ENCODE results near the gene RAB5A. TPM values are rescaled to one million over a fixed set of nuclear protein-coding genes. Genes with fewer than 3 reads are reported as not detected.
"Not testable (repeated sequence)": the region's sequence is repeated elsewhere in the genome, so short reads cannot be mapped to it uniquely, and the experiment has no call there.

RAB5A gene, protein sequence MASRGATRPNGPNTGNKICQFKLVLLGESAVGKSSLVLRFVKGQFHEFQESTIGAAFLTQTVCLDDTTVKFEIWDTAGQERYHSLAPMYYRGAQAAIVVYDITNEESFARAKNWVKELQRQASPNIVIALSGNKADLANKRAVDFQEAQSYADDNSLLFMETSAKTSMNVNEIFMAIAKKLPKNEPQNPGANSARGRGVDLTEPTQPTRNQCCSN
- total RNA-seq = 10 to 100 TPM; 18.5 to 30.2 (median 21.6) TPM
- 10 to 100 TPM; 16.0 to 21.8 TPM for polyA plus RNA-seq

DNA sequence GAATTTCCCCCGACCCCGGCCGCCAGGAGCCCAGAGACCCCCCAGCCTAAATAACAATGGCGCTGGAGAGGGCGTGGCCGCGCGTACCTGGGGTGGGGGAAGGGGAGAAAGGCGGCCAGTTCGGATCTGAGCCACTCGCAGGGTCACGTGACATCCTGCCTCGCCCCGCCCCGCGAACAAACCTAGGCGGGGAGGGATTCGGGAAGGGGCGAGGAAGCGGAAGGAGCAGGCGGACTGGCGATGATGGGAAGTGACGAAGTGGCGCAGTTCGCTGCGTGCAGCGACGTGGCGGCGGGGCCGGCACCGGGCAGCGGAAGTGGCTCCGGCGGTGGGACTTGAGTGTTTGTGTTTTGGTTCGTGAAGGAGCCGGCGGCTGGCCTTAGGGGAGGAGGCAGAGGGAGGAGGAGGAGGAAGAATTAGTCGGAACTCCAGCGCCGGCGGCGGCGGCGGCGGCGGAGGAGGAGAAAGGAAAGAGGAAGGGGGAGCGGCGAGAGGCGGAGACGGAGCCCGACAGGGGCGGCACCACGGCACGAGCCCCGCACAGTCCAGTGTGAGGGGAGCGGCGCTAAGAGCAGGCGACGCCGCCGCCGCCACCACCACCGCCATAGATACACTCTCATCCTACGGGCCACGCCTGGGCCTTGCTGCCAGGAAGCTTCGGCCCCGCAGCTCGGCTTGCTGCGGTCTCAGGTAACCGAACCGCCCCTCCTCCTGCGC is at the start of gene RAB5A:
RAB5A (plus strand) TSS at position 266 of the 717 bp plus-strand sequence. CDS start 3,802 bp downstream, outside the sequence.
- Histone ChIP-seq H3K9me3 (no peaks in the 10 kb centered on the region), H3K4me3 (peak within 1 kb of the TSS; percentile 81 to 99 (median 90)), H3K27me3 (no peaks in the 10 kb centered on the region), H3K27ac (peak within 1 kb of the TSS; percentile 92 to 100 (median 97)), H3K4me1 (peaks cover 17 to 22% (median 19%) of the 10 kb centered on the region in 3 donors), H3K36me3 (peaks cover 0 to 3% (median 0%) of the 10 kb centered on the region in 3 donors)
- ATAC-seq = peak; percentile 92 to 97 (median 94)
- DNase-seq = peak; percentile 94 to 98 (median 97)
- FAIRE-seq = peak; percentile 57
- 0% methylated on average over 55 to 73 of the region's 73 CpGs for WGBS, 2 donors
- TF ChIP-seq, protein P1, sequence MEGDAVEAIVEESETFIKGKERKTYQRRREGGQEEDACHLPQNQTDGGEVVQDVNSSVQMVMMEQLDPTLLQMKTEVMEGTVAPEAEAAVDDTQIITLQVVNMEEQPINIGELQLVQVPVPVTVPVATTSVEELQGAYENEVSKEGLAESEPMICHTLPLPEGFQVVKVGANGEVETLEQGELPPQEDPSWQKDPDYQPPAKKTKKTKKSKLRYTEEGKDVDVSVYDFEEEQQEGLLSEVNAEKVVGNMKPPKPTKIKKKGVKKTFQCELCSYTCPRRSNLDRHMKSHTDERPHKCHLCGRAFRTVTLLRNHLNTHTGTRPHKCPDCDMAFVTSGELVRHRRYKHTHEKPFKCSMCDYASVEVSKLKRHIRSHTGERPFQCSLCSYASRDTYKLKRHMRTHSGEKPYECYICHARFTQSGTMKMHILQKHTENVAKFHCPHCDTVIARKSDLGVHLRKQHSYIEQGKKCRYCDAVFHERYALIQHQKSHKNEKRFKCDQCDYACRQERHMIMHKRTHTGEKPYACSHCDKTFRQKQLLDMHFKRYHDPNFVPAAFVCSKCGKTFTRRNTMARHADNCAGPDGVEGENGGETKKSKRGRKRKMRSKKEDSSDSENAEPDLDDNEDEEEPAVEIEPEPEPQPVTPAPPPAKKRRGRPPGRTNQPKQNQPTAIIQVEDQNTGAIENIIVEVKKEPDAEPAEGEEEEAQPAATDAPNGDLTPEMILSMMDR (IDR thresholded peaks at IDR 0.05) = no peak
- intact Hi-C loops (cut with DNase I) = no loop called here

DNA sequence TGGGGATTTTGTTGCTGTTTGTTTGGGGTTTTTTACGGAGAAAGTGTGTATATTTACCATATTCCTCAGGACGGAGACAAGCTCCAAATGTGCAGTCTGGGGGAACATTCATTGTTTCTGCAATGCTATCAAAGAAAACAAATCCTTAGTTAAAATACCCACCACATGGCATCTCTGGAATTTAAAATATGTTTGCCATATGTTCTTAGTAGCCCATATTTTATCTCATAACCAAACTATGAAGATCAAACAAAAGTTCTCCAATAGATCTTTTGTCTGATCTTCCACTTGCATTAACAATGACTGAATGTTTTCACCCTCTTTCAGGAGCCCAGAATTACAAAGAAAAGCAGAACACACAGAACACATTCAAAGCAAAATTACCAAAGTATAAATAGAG is 48.2 kb upstream of the RAB5A start:
- no peaks in the 10 kb centered on the region for H3K9me3 ChIP-seq
- ATAC-seq (no peak), FAIRE-seq (no peak), DNase-seq (no peak)
- no peaks in the 10 kb centered on the region for H3K27me3 ChIP-seq
- intact Hi-C loops (cut with DNase I) = no loop called here
- TF ChIP-seq, protein P1 (IDR thresholded peaks at IDR 0.05) = no peak
- peak overlapping the region in 1 of 4 donors; percentile 19 for H3K27ac ChIP-seq
- H3K4me1 ChIP-seq = peaks cover 14 to 17% (median 17%) of the 10 kb centered on the region in 3 donors
- H3K4me3 ChIP-seq = no peak overlapping the region
- WGBS, 2 donors = 36 to 44% methylated on average over 2 of the region's 2 CpGs
- H3K36me3 ChIP-seq = no peaks in the 10 kb centered on the region

DNA sequence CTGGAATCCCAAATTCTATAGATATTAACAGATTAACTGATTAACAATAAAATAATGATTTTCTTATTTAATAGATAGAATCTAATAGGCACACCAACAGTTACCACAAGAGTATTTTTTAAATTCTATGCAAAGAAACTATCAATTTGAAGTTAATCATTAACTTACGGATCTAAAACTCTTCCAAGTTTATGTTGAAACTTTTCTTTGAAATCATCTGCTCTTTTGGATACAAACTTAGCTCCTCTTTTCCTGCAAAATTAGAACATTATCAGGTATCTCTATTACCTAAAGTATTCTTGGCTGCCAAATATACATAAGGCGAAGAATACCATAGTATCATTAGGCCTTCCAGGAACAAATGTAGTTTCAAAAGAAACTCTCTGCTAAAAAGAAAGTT is 47.6 kb upstream of the RAB5A start:
- DNase-seq (no peak), ATAC-seq (peak in 2 of 4 donors; percentile 44 to 56), FAIRE-seq (no peak)
- TF ChIP-seq, protein P1 (IDR thresholded peaks at IDR 0.05) = no peak
- WGBS, 2 donors = 29 to 39% methylated on average over 2 of the region's 2 CpGs
- H3K9me3 ChIP-seq = no peaks in the 10 kb centered on the region
- peaks cover 14 to 17% (median 17%) of the 10 kb centered on the region in 3 donors for H3K4me1 ChIP-seq
- H3K36me3 ChIP-seq = no peaks in the 10 kb centered on the region
- intact Hi-C loops (cut with DNase I) = no loop called here
- no peak overlapping the region for H3K4me3 ChIP-seq
- no peaks in the 10 kb centered on the region for H3K27me3 ChIP-seq
- peak overlapping the region in 1 of 4 donors; percentile 19 for H3K27ac ChIP-seq

DNA sequence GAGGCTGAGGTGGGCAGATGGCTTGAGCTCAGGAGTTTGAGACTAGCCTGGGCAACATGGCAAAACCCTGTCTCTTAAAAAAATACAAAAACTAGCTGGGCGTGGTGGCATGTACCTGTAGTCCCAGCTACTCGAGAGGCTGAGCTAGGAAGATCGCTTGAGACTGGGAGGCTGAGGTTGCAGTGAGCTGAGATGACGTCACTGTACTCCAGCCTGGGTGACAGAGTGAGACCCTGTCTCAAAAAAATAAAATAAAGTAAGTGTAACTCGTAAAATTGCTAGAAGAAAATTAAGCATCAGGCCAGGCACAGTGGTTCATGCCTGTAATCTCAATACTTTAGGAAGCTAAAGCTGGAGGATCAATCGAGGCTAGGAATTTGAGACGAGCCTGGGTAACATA is 47.1 kb upstream of the RAB5A start:
- H3K36me3 ChIP-seq; H3K4me3 ChIP-seq; intact Hi-C loops (cut with DNase I); ATAC-seq; H3K27me3 ChIP-seq; H3K9me3 ChIP-seq; DNase-seq; FAIRE-seq: not testable (repeated sequence)
- peaks cover 14 to 17% (median 17%) of the 10 kb centered on the region in 3 donors for H3K4me1 ChIP-seq
- peak overlapping the region in 1 of 4 donors; percentile 19 for H3K27ac ChIP-seq
- 76 to 88% methylated on average over 7 of the region's 7 CpGs for WGBS, 2 donors

DNA sequence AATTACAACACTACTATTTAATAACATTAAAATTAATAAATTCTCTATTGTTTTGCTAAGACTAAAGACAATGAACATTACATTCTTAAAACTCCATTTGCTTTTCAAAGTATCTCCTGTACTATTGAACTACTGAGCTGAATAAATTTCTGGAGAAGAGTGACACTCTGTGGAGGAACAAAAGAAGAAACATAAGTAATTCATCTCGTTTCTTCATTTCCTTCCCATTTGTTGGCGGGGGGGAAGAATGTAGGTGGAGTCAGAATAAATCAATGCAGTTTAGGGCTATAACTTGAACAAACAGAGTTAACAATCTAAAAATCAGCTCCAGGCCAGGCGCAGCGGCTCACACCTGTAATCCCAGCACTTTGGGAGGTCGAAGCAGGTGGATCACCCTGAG is 45.6 kb upstream of the RAB5A start:
- H3K4me3 ChIP-seq = no peak overlapping the region
- WGBS, 2 donors = 22 to 28% methylated on average over 5 of the region's 5 CpGs
- no peak for DNase-seq
- H3K27ac ChIP-seq = no peak overlapping the region
- intact Hi-C loops (cut with DNase I) = no loop called here
- H3K9me3 ChIP-seq = no peaks in the 10 kb centered on the region
- peak; percentile 31 to 62 (median 48) for ATAC-seq
- H3K4me1 ChIP-seq = peaks cover 14 to 17% (median 17%) of the 10 kb centered on the region in 3 donors
- no peaks in the 10 kb centered on the region for H3K27me3 ChIP-seq
- FAIRE-seq = no peak
- TF ChIP-seq, protein P1 (IDR thresholded peaks at IDR 0.05) = no peak
- no peaks in the 10 kb centered on the region for H3K36me3 ChIP-seq
